ENCODE results near the gene RNF208.

The RNF208 gene

DNA sequence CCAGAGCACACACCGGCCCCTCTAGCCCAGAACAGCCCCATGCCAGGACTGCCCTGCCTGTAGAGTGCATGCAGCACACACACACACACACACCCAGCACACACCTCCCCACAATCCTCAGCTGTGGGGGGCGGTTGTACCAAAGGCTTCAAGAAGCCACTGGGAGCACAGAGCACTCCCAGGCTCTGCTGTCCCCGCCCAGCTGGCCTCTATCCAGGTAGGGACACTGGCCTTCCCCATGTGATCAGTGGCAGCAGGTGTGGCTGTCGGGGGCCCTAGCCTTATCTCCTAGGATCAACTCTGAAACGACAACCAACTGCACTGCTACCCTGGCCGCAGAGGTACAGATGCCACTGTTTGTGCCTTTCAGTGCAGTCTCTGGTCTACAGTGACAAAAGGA lies 35.7 kb downstream of the RNF208 start:
- ChIA-PET POLR2A (no interaction called here), CTCF (interaction anchor here (1.5 to 3.3 kb wide), 2 partner anchors 10 to 50 kb away, joined by 7 to 24 read pairs; no protein-coding TSS in a partner anchor)
- TF ChIP-seq, protein P1, sequence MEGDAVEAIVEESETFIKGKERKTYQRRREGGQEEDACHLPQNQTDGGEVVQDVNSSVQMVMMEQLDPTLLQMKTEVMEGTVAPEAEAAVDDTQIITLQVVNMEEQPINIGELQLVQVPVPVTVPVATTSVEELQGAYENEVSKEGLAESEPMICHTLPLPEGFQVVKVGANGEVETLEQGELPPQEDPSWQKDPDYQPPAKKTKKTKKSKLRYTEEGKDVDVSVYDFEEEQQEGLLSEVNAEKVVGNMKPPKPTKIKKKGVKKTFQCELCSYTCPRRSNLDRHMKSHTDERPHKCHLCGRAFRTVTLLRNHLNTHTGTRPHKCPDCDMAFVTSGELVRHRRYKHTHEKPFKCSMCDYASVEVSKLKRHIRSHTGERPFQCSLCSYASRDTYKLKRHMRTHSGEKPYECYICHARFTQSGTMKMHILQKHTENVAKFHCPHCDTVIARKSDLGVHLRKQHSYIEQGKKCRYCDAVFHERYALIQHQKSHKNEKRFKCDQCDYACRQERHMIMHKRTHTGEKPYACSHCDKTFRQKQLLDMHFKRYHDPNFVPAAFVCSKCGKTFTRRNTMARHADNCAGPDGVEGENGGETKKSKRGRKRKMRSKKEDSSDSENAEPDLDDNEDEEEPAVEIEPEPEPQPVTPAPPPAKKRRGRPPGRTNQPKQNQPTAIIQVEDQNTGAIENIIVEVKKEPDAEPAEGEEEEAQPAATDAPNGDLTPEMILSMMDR (IDR thresholded peaks at IDR 0.05; ENCODE audit: control extremely low read depth, extremely low read depth, low read depth, missing control alignments) = no peak
- DNase-seq (ENCODE audit: extremely low spot score) = no peak

DNA sequence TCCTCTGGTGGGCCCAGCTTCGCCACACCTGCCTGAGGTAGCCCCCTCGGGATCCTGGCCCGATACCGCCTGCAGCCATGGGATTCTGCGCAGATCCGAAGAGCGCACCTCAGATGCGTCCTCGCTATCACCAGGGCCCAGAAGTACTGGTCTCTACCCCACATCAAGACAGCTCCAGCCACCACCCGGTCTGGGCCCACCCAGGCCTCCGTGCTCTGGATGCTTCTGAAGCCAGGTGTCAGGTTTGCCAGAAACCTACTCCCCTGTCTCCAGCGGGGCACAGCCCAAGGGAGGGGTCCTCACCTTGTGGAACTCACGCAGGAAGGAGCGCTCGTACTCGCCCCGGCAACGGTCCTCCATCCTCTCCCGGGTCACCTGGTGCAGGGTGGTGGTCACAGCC lies 36.1 kb downstream of the RNF208 start:
- DNase-seq (ENCODE audit: extremely low spot score) = no peak
- POLR2A ChIA-PET = no interaction called here
- TF ChIP-seq, protein P1 (IDR thresholded peaks at IDR 0.05; ENCODE audit: control extremely low read depth, extremely low read depth, low read depth, missing control alignments) = no peak
- CTCF ChIA-PET = no interaction called here

DNA sequence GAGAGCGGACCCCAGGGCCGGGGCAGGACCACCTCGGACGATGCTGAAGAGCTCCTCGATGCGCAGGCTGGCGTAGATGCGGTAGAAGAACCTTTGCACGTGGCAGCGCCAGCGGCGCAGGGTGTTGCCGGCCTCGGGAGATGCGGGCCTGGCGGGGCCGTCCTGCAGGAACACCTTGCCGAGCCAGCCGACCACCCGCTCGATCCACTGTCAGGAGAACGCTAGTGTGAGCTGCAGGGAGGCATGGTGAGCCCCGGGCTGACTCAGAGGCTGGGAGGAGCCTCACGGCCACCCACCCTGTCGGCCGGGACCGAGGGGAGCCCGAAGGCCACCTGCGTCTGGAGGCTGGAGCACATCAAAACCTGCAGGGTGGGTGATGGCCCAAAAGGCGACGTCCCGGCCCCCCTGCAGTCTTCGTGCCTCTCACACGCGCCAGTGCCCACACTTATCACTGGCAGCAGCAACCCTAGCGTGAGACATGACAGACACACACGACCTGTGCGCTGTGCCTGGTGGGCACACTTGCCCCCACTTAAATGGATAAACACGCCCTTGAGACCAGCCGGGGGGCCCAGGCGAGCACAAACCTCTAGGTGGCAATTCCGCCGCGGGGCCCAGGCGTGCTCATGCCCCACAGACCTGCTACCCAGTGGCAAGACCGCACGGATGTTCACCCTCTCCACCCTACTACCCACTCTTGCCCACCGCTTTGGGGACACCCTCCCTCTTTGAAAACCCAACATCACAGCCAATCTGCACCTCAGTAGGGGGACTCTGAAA lies 37.0 kb downstream of the RNF208 start:
- TF ChIP-seq, protein P1 (IDR thresholded peaks at IDR 0.05; ENCODE audit: control extremely low read depth, extremely low read depth, low read depth, missing control alignments) = no peak
- POLR2A ChIA-PET = interaction anchor here (1.0 kb wide), 1 partner anchor 13 kb away, joined by 3 read pairs; the partner anchor contains the start of gene TMEM210
- CTCF ChIA-PET = no interaction called here

DNA sequence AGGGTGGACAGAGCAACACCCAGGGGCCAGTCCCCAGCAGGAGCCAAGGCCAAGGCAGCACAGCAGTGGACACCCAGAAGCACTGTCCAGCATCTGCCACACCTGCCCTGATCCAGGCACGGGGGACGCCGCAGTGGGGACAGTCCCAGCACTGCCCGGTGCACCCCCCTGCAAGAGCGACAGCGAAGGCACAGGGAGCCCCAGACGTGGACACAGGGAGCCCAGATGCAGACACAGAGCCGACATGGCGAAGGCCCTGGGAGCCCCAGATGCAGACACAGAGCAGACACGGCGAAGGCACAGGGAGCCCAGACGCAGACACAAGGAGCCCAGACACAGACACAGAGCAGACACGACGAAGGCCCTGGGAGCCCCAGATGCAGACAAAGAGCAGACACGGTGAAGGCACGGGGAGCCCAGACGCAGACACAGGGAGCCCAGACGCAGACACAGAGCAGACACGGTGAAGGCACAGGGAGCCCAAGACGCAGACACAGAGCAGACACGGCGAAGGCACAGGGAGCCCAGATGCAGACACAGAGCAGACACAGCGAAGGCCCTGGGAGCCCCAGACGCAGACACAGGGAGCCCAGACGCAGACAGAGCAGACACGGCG lies 38.0 kb downstream of the RNF208 start:
- POLR2A ChIA-PET = interaction anchor here (1.0 kb wide), 1 partner anchor 12 kb away, joined by 3 read pairs; the partner anchor contains the start of gene TMEM210
- TF ChIP-seq, protein P1 (IDR thresholded peaks at IDR 0.05; ENCODE audit: control extremely low read depth, extremely low read depth, low read depth, missing control alignments) = no peak
- CTCF ChIA-PET = no interaction called here
- no peak for DNase-seq (ENCODE audit: extremely low spot score)

More for the DNA sequence above, 37.0 kb downstream of the RNF208 start:
- DNase-seq (ENCODE audit: extremely low spot score) = no peak

DNA sequence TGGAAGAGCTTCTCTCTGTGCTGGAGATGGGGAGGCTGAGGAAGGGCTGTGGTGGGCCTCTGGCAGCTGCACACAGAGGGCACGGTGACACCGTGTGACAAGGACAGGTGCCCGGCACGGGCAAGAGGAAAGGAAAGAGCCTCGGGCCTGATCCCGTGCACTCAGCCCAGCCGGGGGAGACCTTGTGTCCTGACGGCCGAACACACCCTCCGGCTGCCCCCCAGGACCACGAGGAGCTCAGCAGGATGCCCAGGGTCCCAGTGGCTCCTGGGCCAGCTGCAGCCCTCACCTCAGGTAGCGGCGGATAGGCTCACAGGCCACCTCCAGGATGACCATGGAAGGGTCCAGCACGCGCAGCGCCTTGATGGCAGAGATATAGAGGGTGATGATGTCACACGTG lies 39.2 kb downstream of the RNF208 start:
- ChIA-PET CTCF (interaction anchor here (2.6 kb wide), 1 partner anchor 54 kb away, joined by 7 read pairs; no protein-coding TSS in a partner anchor), POLR2A (no interaction called here)
- DNase-seq (ENCODE audit: extremely low spot score) = no peak
- TF ChIP-seq, protein P1 (IDR thresholded peaks at IDR 0.05; ENCODE audit: control extremely low read depth, extremely low read depth, low read depth, missing control alignments) = no peak

DNA sequence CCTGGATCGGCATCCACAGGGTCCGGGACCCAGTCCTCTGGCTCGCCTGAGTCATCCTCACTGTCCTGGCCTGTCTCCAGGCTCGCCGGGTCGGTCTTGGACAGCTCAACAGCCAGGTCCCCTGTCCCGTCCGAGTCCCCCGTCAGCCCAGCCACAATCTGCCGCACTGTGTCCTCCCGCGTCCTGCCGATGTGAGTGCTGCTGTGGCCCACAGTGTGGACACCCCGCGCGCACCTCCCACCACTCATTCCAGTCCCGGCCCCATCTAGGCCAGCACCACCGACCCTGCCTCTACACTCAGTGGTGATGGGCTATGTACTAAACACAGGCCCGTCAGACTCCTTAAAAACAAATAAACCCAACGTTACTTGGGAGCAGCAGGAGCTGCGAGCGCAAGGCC lies 40.4 kb downstream of the RNF208 start:
- ChIA-PET POLR2A (no interaction called here), CTCF (interaction anchor here (1.1 to 2.6 kb wide), 3 partner anchors 17 to 55 kb away, joined by 3 to 7 read pairs (median 6); partner anchors contain the start of gene TPRN)
- TF ChIP-seq, protein P1 (IDR thresholded peaks at IDR 0.05; ENCODE audit: control extremely low read depth, extremely low read depth, low read depth, missing control alignments) = no peak
- no peak for DNase-seq (ENCODE audit: extremely low spot score)

All from GM10248 (cell line).